Measurements from ENCODE around the gene PLEKHA6. TPM values are rescaled to one million over a fixed set of nuclear protein-coding genes. Genes with fewer than 3 reads are reported as not detected.
A peak's percentile ranks its signal among the peaks of the same experiment; 100 is the strongest.

The PLEKHA6 gene
- total and polyA plus RNA-seq, 8 donors, result 9.5 to 23.8 (median 15.0) TPM

GRCh38 chr1:204350857-204351573 lies 8.7 kb downstream of the PLEKHA6 start:
- intact Hi-C loops (cut with DNase I), result no loop called here
- H3K4me1 ChIP-seq, result no peaks in the 10 kb centered on the region
- peak; percentile 67 to 80 (median 69) for ATAC-seq
- H3K36me3 ChIP-seq, result no peaks in the 10 kb centered on the region
- WGBS, 2 donors, result 38 to 45% methylated on average over 18 to 20 of the region's 20 CpGs
- FAIRE-seq, result no peak
- DNase-seq, result peak; percentile 33 to 84 (median 72)
- H3K9me3 ChIP-seq, result no peaks in the 10 kb centered on the region
- H3K4me3 ChIP-seq, result no peak overlapping the region
- no peaks in the 10 kb centered on the region for H3K27me3 ChIP-seq
- no peak for TF ChIP-seq CTCF (IDR thresholded peaks at IDR 0.05)
- H3K27ac ChIP-seq, result peak overlapping the region in 1 of 4 donors; percentile 26

DNA sequence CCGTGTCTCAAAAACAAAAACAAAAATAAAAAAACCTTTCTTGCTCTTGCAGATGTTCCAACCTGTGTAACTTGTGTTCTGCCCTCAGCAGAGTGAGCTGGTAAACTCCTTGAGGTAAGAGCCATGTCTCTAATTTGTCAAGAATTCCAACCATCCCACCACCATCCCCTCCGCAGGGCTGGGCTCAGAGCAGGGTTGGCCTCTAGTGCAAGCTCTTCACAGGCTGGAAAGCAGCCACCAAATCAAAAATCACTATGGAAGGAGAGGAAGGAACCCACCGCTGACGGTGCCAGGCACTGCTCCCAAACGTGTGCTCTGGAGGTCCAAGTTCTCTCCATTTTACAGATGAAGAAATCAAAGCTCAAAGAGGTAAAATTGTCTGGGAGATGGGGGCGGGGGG lies 9.4 kb downstream of the PLEKHA6 start:
- no peaks in the 10 kb centered on the region for H3K36me3 ChIP-seq
- DNase-seq, result no peak
- no peak overlapping the region for H3K27ac ChIP-seq
- no peaks in the 10 kb centered on the region for H3K27me3 ChIP-seq
- no peaks in the 10 kb centered on the region for H3K4me1 ChIP-seq
- FAIRE-seq, result no peak
- H3K9me3 ChIP-seq, result no peaks in the 10 kb centered on the region
- no peak overlapping the region for H3K4me3 ChIP-seq
- no peak for ATAC-seq
- no peak for TF ChIP-seq CTCF (IDR thresholded peaks at IDR 0.05)
- 78 to 82% methylated on average over 6 of the region's 6 CpGs for WGBS, 2 donors
- intact Hi-C loops (cut with DNase I), result no loop called here

- no peak for ATAC-seq
- no peaks in the 10 kb centered on the region for H3K27me3 ChIP-seq
- H3K9me3 ChIP-seq, result no peaks in the 10 kb centered on the region
- intact Hi-C loops (cut with DNase I), result no loop called here
- H3K4me3 ChIP-seq, result no peak overlapping the region
- H3K36me3 ChIP-seq, result no peaks in the 10 kb centered on the region
- H3K4me1 ChIP-seq, result no peaks in the 10 kb centered on the region
- no peak overlapping the region for H3K27ac ChIP-seq
- no peak for FAIRE-seq
- no peak for DNase-seq
- WGBS, 2 donors, result 78 to 87% methylated on average over 7 of the region's 7 CpGs
- TF ChIP-seq CTCF (IDR thresholded peaks at IDR 0.05), result no peak
Observed at GRCh38 chr1:204349602-204350001, 10.1 kb downstream of the PLEKHA6 start.

DNA sequence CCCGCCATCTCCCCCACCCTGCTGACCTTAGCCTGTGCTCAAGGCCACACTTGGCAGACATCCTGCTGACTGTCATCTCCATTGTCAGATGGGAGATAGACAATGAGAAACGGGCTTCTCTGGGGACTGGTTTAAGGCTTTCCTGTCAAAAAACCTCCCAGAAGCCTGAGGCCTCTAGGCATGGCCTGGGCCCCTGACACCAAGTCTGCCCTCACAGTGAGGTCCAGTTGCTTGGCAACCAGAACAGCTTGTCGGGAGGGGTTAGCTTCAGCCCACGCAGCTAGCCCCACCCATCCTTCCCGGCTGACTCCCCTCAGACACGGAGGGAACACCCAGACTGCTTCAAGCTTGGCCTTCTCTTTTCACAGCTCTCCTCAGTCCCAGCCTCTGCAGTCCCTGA lies 11.0 kb downstream of the PLEKHA6 start:
- ATAC-seq (peak in 3 of 4 donors; percentile 67 to 72 (median 68)), DNase-seq (peak in 2 of 6 donors; percentile 32 to 55), FAIRE-seq (no peak)
- no peak for TF ChIP-seq CTCF (IDR thresholded peaks at IDR 0.05)
- 33 to 48% methylated on average over 6 of the region's 6 CpGs for WGBS, 2 donors
- no peaks in the 10 kb centered on the region for H3K36me3 ChIP-seq
- H3K27ac ChIP-seq, result no peak overlapping the region
- intact Hi-C loops (cut with DNase I), result no loop called here
- H3K4me3 ChIP-seq, result no peak overlapping the region
- no peaks in the 10 kb centered on the region for H3K9me3 ChIP-seq
- H3K27me3 ChIP-seq, result no peaks in the 10 kb centered on the region
- no peaks in the 10 kb centered on the region for H3K4me1 ChIP-seq

DNA sequence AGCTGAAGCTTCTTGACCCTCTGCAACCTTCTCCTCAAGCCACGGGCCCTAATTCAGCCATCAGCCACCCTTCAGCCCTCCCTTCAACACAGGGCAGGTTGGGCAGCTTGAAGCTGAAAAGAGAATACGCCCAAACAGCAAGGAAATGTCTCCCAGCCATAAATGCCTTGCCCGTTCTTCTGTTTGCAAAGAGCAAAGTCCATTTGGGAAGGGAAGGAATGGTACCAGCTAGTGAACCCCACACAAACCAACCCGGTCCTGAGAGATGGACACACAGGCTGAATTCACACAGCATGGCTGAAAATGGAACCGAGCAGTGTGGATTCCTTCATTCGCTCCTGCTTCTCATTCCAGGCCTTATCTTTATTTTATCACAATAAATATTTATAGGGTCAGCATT lies 11.5 kb downstream of the PLEKHA6 start:
- H3K27ac ChIP-seq, result no peak overlapping the region
- no peaks in the 10 kb centered on the region for H3K27me3 ChIP-seq
- H3K9me3 ChIP-seq, result no peaks in the 10 kb centered on the region
- intact Hi-C loops (cut with DNase I), result no loop called here
- WGBS, 2 donors, result 23 to 42% methylated on average over 6 of the region's 6 CpGs
- DNase-seq (no peak), ATAC-seq (peak in 3 of 4 donors; percentile 11 to 42 (median 16)), FAIRE-seq (no peak)
- no peaks in the 10 kb centered on the region for H3K4me1 ChIP-seq
- H3K4me3 ChIP-seq, result no peak overlapping the region
- no peak for TF ChIP-seq CTCF (IDR thresholded peaks at IDR 0.05)
- no peaks in the 10 kb centered on the region for H3K36me3 ChIP-seq
